ENCODE results near the gene CLSTN3. TPM values are rescaled to one million over a fixed set of nuclear protein-coding genes. Genes with fewer than 3 reads are reported as not detected.

Gene CLSTN3
- total and polyA plus RNA-seq, 10 of the 15 experiments (the other 5 are each of a cell fraction or from before 2014, with no cell fraction given): 0.09 to 35.9 (median 11.3) TPM

GRCh38 chr12:7113389-7113871 is 16.7 kb upstream of the CLSTN3 start (continued):
- TF ChIP-seq ZBTB40 (IDR thresholded peaks at IDR 0.05; ENCODE audit: borderline replicate concordance) (no peak; the same call in 1 of the 2 replicates), ZBED1 (IDR thresholded peaks at IDR 0.05; ENCODE audit: borderline replicate concordance) (no peak), NFYA (IDR thresholded peaks at IDR 0.05; ENCODE audit: borderline replicate concordance, low read depth, low read length) (no peak), NR2C1 (IDR thresholded peaks at IDR 0.05) (no peak), ZNF384 (IDR thresholded peaks at IDR 0.05; ENCODE audit: borderline replicate concordance, low read depth, low read length) (no peak), SMC3 (IDR thresholded peaks at IDR 0.05; ENCODE audit: borderline replicate concordance, low read length) (peak; percentile 53; the same call in 1 of the 2 replicates)
- TF ChIP-seq, protein P1, sequence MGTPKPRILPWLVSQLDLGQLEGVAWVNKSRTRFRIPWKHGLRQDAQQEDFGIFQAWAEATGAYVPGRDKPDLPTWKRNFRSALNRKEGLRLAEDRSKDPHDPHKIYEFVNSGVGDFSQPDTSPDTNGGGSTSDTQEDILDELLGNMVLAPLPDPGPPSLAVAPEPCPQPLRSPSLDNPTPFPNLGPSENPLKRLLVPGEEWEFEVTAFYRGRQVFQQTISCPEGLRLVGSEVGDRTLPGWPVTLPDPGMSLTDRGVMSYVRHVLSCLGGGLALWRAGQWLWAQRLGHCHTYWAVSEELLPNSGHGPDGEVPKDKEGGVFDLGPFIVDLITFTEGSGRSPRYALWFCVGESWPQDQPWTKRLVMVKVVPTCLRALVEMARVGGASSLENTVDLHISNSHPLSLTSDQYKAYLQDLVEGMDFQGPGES (IDR thresholded peaks at IDR 0.05): no peak
- TF ChIP-seq, protein P2, sequence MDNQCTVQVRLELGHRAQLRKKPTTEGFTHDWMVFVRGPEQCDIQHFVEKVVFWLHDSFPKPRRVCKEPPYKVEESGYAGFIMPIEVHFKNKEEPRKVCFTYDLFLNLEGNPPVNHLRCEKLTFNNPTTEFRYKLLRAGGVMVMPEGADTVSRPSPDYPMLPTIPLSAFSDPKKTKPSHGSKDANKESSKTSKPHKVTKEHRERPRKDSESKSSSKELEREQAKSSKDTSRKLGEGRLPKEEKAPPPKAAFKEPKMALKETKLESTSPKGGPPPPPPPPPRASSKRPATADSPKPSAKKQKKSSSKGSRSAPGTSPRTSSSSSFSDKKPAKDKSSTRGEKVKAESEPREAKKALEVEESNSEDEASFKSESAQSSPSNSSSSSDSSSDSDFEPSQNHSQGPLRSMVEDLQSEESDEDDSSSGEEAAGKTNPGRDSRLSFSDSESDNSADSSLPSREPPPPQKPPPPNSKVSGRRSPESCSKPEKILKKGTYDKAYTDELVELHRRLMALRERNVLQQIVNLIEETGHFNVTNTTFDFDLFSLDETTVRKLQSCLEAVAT (IDR thresholded peaks at IDR 0.05): no peak
- TF ChIP-seq, protein P3, sequence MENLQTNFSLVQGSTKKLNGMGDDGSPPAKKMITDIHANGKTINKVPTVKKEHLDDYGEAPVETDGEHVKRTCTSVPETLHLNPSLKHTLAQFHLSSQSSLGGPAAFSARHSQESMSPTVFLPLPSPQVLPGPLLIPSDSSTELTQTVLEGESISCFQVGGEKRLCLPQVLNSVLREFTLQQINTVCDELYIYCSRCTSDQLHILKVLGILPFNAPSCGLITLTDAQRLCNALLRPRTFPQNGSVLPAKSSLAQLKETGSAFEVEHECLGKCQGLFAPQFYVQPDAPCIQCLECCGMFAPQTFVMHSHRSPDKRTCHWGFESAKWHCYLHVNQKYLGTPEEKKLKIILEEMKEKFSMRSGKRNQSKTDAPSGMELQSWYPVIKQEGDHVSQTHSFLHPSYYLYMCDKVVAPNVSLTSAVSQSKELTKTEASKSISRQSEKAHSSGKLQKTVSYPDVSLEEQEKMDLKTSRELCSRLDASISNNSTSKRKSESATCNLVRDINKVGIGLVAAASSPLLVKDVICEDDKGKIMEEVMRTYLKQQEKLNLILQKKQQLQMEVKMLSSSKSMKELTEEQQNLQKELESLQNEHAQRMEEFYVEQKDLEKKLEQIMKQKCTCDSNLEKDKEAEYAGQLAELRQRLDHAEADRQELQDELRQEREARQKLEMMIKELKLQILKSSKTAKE (IDR thresholded peaks at IDR 0.05; ENCODE audit: low read depth, poor library complexity, severe bottlenecking): no peak
- TF ChIP-seq, protein P4, sequence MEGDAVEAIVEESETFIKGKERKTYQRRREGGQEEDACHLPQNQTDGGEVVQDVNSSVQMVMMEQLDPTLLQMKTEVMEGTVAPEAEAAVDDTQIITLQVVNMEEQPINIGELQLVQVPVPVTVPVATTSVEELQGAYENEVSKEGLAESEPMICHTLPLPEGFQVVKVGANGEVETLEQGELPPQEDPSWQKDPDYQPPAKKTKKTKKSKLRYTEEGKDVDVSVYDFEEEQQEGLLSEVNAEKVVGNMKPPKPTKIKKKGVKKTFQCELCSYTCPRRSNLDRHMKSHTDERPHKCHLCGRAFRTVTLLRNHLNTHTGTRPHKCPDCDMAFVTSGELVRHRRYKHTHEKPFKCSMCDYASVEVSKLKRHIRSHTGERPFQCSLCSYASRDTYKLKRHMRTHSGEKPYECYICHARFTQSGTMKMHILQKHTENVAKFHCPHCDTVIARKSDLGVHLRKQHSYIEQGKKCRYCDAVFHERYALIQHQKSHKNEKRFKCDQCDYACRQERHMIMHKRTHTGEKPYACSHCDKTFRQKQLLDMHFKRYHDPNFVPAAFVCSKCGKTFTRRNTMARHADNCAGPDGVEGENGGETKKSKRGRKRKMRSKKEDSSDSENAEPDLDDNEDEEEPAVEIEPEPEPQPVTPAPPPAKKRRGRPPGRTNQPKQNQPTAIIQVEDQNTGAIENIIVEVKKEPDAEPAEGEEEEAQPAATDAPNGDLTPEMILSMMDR (IDR thresholded peaks at IDR 0.05 in 2 of 3, conservative IDR thresholded peaks at IDR 0.05 in 1 of 3; ENCODE audit: control insufficient read depth in 2 of 3, extremely low read depth in 1 of 3, insufficient read depth in 1 of 3, low read depth in 3 of 3, low read length in 3 of 3): peak; percentile 78 to 84 (median 80)
